Measurements from ENCODE around the gene RANBP2.

RANBP2 gene

DNA sequence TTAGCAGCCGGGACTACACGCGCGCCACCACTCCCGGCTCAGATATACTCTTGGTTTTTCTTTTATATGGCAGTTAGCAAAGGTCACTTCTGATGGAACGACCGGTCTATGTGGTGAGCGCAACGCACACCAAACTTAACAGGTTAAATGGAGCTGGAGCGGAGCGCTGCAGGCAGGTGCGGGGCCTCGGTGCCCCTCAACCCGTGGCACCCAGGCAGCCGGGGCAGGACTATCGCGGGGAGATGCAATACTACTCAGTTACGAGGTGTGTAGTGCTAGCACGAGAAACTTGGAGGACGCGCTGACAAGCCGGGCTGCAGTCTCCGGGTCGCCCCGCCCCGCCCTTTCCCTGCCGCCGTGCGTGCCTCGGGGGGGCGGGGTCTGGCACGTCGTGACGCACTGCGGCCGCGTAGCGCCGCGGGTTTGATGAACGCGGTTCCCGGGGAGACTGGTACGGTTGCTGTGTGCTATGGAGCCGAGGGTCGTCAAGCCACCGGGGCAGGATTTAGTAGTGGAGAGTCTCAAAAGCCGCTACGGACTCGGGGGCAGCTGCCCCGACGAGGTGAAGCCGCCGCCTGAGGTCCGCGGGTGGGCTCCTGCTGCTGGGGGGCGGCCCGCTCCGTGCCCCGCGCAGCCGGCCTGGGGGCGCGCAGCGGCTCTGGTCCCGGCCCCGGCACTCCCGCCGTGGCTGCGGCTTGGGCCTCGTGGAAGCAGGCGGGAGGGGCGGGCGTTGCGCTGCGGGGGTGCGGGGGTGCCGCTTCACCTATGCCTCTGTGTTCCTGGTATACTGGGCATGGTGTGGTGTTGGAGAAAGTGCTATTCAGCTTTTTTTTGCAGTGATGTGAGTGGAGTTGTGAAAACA is 67.3 kb downstream of the RANBP2 start, which contains the start of gene CCDC138:
Gene CCDC138, plus strand, starts transcription at position 418 of the 862 bp plus-strand sequence. Its CDS starts 52 bp downstream, at position 470.
- FAIRE-seq (peak; percentile 100), DNase-seq (ENCODE audit: insufficient read length, low spot score) (peak; percentile 84)
- peak; percentile 74 for TF ChIP-seq POLR2AphosphoS5 (IDR thresholded peaks at IDR 0.05; ENCODE audit: low read depth, low read length)
- TF ChIP-seq POLR2A (IDR thresholded peaks at IDR 0.05; ENCODE audit: low read depth, low read length) = peak; percentile 52; the same call in 1 of the 2 replicates
- TF ChIP-seq TAF1 (IDR thresholded peaks at IDR 0.05; ENCODE audit: low read depth, low read length) = no peak

DNA sequence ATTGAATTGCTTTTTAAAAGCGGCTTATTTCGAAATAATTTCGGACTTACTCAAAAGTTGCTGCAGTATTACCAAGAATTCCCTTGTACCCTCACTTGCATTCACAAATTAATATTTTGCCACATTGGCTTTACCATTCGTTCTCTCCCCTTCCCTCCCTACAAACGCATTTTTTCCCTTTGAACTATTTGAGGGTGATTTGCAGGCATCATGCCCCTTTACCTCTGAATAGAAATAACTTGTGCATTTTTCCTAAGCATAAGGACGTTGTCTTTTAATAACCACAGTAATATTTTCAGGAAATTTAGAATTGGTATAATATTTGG is 67.9 kb downstream of the RANBP2 start:
- FAIRE-seq (no peak), DNase-seq (ENCODE audit: insufficient read length, low spot score) (no peak)
- TF ChIP-seq POLR2AphosphoS5 (IDR thresholded peaks at IDR 0.05; ENCODE audit: low read depth, low read length) = no peak
- TF ChIP-seq POLR2A (IDR thresholded peaks at IDR 0.05; ENCODE audit: low read depth, low read length) = no peak
- no peak for TF ChIP-seq TAF1 (IDR thresholded peaks at IDR 0.05; ENCODE audit: low read depth, low read length)
- TF ChIP-seq PAX5 (IDR thresholded peaks at IDR 0.05; ENCODE audit: insufficient read depth, low read length, severe bottlenecking) = no peak
- TF ChIP-seq SPI1 (IDR thresholded peaks at IDR 0.05; ENCODE audit: low read depth, low read length) = no peak
- no peak for TF ChIP-seq POU2F2 (IDR thresholded peaks at IDR 0.05; ENCODE audit: low read depth, low read length)

GRCh38 chr2:108803045-108803736 is 83.9 kb downstream of the RANBP2 start:
- no peak for DNase-seq (ENCODE audit: insufficient read length, low spot score)
- no peak for FAIRE-seq
- TF ChIP-seq PAX5 (IDR thresholded peaks at IDR 0.05; ENCODE audit: insufficient read depth, low read length, severe bottlenecking) = no peak
- TF ChIP-seq SPI1 (IDR thresholded peaks at IDR 0.05; ENCODE audit: low read depth, low read length) = no peak
- TF ChIP-seq POU2F2 (IDR thresholded peaks at IDR 0.05; ENCODE audit: low read depth, low read length) = no peak
- no peak for TF ChIP-seq TAF1 (IDR thresholded peaks at IDR 0.05; ENCODE audit: low read depth, low read length)
- TF ChIP-seq POLR2A (IDR thresholded peaks at IDR 0.05; ENCODE audit: low read depth, low read length) = no peak

GRCh38 chr2:108805032-108805431 is 85.8 kb downstream of the RANBP2 start:
- DNase-seq (ENCODE audit: insufficient read length, low spot score) (no peak), FAIRE-seq (no peak)
- TF ChIP-seq POLR2AphosphoS5 (IDR thresholded peaks at IDR 0.05; ENCODE audit: low read depth, low read length) = no peak
- TF ChIP-seq POU2F2 (IDR thresholded peaks at IDR 0.05; ENCODE audit: low read depth, low read length) = no peak
- TF ChIP-seq SPI1 (IDR thresholded peaks at IDR 0.05; ENCODE audit: low read depth, low read length) = no peak
- TF ChIP-seq POLR2A (IDR thresholded peaks at IDR 0.05; ENCODE audit: low read depth, low read length) = no peak
- TF ChIP-seq PAX5 (IDR thresholded peaks at IDR 0.05; ENCODE audit: insufficient read depth, low read length, severe bottlenecking) = no peak
- TF ChIP-seq TAF1 (IDR thresholded peaks at IDR 0.05; ENCODE audit: low read depth, low read length) = no peak

- FAIRE-seq = no peak
- TF ChIP-seq SPI1 (IDR thresholded peaks at IDR 0.05; ENCODE audit: low read depth, low read length) (no peak), PAX5 (IDR thresholded peaks at IDR 0.05; ENCODE audit: insufficient read depth, low read length, severe bottlenecking) (no peak), TAF1 (IDR thresholded peaks at IDR 0.05; ENCODE audit: low read depth, low read length) (no peak), POLR2AphosphoS5 (IDR thresholded peaks at IDR 0.05; ENCODE audit: low read depth, low read length) (no peak), POLR2A (IDR thresholded peaks at IDR 0.05; ENCODE audit: low read depth, low read length) (no peak), POU2F2 (IDR thresholded peaks at IDR 0.05; ENCODE audit: low read depth, low read length) (no peak)
- no peak for DNase-seq (ENCODE audit: insufficient read length, low spot score)
These were observed 86.5 kb downstream of the RANBP2 start for GRCh38 chr2:108805782-108806181.

DNA sequence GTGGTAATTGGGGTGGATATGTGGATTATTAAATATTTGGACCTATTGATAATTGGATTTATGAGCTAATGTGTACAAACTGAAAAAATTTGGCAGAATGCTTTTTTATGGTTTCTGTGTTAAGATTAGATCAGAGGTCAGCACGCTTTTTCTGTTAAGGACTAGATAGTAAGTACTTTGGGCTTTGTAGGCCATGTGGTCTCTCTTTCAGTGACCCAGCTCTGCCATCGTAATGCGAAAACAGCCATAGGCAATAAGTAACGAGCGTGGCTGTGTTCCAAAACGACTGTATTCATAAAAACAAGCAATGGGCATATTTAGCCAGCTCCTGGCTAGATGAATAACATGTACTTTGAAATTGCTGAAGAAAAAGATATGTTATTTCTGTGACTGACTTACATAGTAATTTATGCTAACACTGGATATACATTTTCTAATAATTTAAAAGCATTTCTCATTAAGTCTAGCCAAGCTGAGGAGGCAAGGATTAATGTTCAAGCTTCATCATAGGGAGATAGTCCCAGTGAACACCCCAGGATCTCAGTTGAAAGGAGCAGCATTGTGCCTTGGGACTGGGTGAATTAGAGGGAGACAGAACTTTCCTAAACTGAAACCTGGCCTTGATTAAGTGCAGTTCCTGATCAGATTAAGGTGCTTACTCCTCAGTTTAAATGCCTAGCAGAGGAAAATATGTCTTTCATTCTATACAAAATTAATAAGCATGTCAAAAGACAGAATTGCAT is 87.3 kb downstream of the RANBP2 start:
- TF ChIP-seq PAX5 (IDR thresholded peaks at IDR 0.05; ENCODE audit: insufficient read depth, low read length, severe bottlenecking) = no peak
- TF ChIP-seq TAF1 (IDR thresholded peaks at IDR 0.05; ENCODE audit: low read depth, low read length) = no peak
- no peak for DNase-seq (ENCODE audit: insufficient read length, low spot score)
- no peak for FAIRE-seq

DNA sequence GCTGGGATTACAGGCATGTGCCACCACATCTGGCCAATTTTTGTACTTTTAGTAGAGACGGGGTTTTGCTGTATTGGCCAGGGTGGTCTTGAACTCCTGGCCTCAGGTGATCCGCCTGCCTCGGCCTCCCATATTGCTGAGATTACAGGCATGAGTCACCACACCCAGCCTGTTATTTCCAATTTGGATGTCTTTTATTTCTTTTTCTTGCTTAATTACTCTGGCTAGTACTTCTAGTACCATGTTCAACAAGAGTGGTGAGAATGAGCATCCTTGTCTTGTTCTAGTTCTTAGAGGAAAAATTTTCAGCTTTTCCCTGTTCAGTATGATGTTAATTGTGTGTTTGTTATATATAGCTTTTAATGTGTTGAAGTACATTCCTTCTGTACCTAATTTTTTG is 90.7 kb downstream of the RANBP2 start:
- TF ChIP-seq POLR2AphosphoS5 (IDR thresholded peaks at IDR 0.05; ENCODE audit: low read depth, low read length) = no peak
- TF ChIP-seq POU2F2 (IDR thresholded peaks at IDR 0.05; ENCODE audit: low read depth, low read length) = no peak
- FAIRE-seq (no peak), DNase-seq (ENCODE audit: insufficient read length, low spot score) (no peak)

DNA sequence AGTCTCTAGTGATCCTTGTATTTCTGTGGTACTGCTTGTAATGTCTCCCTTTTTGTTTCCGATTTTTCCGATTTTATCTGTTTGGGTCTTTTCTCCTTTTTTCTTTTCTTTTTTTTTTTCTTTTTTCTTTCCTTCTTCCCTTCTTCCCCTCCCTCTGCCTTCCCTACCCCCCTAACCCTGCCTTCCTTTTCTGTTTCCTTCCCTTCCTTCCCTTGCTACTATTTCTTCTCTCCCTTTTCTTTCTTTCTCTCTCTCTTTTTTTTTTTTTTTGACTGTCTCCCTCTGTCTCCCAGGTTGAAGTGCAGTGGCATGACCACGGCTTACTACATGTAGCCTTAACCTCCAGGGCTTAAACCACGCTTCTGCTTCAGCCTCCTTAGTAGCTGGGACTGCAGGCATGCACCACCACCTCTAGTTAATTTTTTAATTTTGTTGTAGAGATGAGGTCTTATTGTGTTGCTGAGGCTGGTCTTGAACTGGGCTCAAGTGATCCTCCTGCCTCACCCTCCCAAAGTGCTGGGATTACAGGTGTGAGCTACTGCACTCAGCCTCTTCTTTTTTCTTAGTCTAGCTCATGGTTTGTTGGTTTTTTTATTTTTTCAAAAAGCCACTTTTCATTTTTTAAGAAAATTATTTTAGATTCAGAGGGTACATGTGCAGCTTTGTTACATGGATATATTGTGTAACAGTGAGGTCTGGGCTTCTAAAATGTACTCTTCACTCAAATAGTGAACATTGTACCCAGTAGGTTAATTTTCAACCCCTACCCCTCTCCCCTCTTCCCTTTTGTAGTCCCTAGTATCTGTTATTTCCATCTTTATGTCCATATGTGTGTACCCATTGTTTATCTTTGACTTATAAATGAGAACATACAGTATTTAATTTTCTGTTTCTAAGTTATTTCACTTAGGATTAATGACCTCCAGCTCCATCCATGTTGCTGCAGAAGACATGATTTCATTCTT is 92.0 kb downstream of the RANBP2 start:
- no peak for FAIRE-seq
- DNase-seq (ENCODE audit: insufficient read length, low spot score) = no peak
- no peak for TF ChIP-seq POLR2A (IDR thresholded peaks at IDR 0.05; ENCODE audit: low read depth, low read length)
- TF ChIP-seq POLR2AphosphoS5 (IDR thresholded peaks at IDR 0.05; ENCODE audit: low read depth, low read length) = no peak
- TF ChIP-seq TAF1 (IDR thresholded peaks at IDR 0.05; ENCODE audit: low read depth, low read length) = no peak
- no peak for TF ChIP-seq POU2F2 (IDR thresholded peaks at IDR 0.05; ENCODE audit: low read depth, low read length)
- TF ChIP-seq SPI1 (IDR thresholded peaks at IDR 0.05; ENCODE audit: low read depth, low read length) = no peak

- DNase-seq (ENCODE audit: insufficient read length, low spot score) = no peak
- no peak for TF ChIP-seq POLR2A (IDR thresholded peaks at IDR 0.05; ENCODE audit: low read depth, low read length)
- no peak for TF ChIP-seq POLR2AphosphoS5 (IDR thresholded peaks at IDR 0.05; ENCODE audit: low read depth, low read length)
- no peak for TF ChIP-seq POU2F2 (IDR thresholded peaks at IDR 0.05; ENCODE audit: low read depth, low read length)
- TF ChIP-seq SPI1 (IDR thresholded peaks at IDR 0.05; ENCODE audit: low read depth, low read length) = no peak
- TF ChIP-seq PAX5 (IDR thresholded peaks at IDR 0.05; ENCODE audit: insufficient read depth, low read length, severe bottlenecking) = no peak
- TF ChIP-seq TAF1 (IDR thresholded peaks at IDR 0.05; ENCODE audit: low read depth, low read length) = no peak
- no peak for FAIRE-seq
These were observed 94.5 kb downstream of the RANBP2 start for GRCh38 chr2:108813732-108814131.
